Measurements from ENCODE around the gene HAUS3. TPM values are rescaled to one million over a fixed set of nuclear protein-coding genes. Genes with fewer than 3 reads are reported as not detected.

The HAUS3 gene
- total and polyA plus RNA-seq, 8 donors: 5.5 to 37.4 (median 8.9) TPM

GRCh38 chr4:2273657-2274319, 31.9 kb upstream of the HAUS3 start:
- intact Hi-C loops (cut with DNase I; ENCODE audit: low total_unique reads): no loop called here
- DNase-seq: no peak
- Histone ChIP-seq H3K36me3 (peaks cover 0 to 35% (median 18%) of the 10 kb centered on the region in 4 donors), H3K4me1 (no peaks in the 10 kb centered on the region), H3K9me3 (no peaks in the 10 kb centered on the region), H3K4me3 (no peak overlapping the region), H3K27ac (no peak overlapping the region), H3K27me3 (no peaks in the 10 kb centered on the region)
- WGBS, 5 donors: 75 to 87% (median 78%) methylated on average over 17 to 24 of the region's 24 CpGs
- no peak for TF ChIP-seq EP300 (IDR thresholded peaks at IDR 0.05)
- TF ChIP-seq POLR2A (IDR thresholded peaks at IDR 0.05): no peak
- TF ChIP-seq POLR2AphosphoS5 (IDR thresholded peaks at IDR 0.05): no peak

- intact Hi-C loops (cut with DNase I; ENCODE audit: low total_unique reads): no loop called here
- no peak for DNase-seq
- Histone ChIP-seq H3K27ac (no peak overlapping the region), H3K4me3 (no peak overlapping the region), H3K27me3 (no peaks in the 10 kb centered on the region), H3K9me3 (no peaks in the 10 kb centered on the region), H3K4me1 (no peaks in the 10 kb centered on the region), H3K36me3 (peaks cover 0 to 35% (median 19%) of the 10 kb centered on the region in 4 donors)
- no peak for TF ChIP-seq POLR2AphosphoS5 (IDR thresholded peaks at IDR 0.05)
- no peak for TF ChIP-seq EP300 (IDR thresholded peaks at IDR 0.05)
- no peak for TF ChIP-seq CTCF (IDR thresholded peaks at IDR 0.05)
- TF ChIP-seq POLR2A (IDR thresholded peaks at IDR 0.05): no peak
- WGBS, 5 donors: 81 to 87% (median 84%) methylated on average over 15 of the region's 15 CpGs
Observed at GRCh38 chr4:2273221-2273620, 31.3 kb upstream of the HAUS3 start.

GRCh38 chr4:2272828-2273120, 30.9 kb upstream of the HAUS3 start:
- H3K27ac ChIP-seq: no peak overlapping the region
- intact Hi-C loops (cut with DNase I; ENCODE audit: low total_unique reads): no loop called here
- H3K4me3 ChIP-seq: no peak overlapping the region
- H3K27me3 ChIP-seq: no peaks in the 10 kb centered on the region
- H3K36me3 ChIP-seq: peaks cover 0 to 35% (median 19%) of the 10 kb centered on the region in 4 donors
- no peak for TF ChIP-seq POLR2AphosphoS5 (IDR thresholded peaks at IDR 0.05)
- TF ChIP-seq CTCF (IDR thresholded peaks at IDR 0.05): no peak
- TF ChIP-seq POLR2A (IDR thresholded peaks at IDR 0.05): no peak
- no peak for TF ChIP-seq EP300 (IDR thresholded peaks at IDR 0.05)
- WGBS, 5 donors: 60 to 86% (median 82%) methylated on average over 2 to 6 of the region's 6 CpGs
- no peak for DNase-seq
- H3K4me1 ChIP-seq: no peaks in the 10 kb centered on the region
- no peaks in the 10 kb centered on the region for H3K9me3 ChIP-seq

GRCh38 chr4:2272026-2272827, 30.3 kb upstream of the HAUS3 start:
- no peak overlapping the region for H3K27ac ChIP-seq
- no peak for DNase-seq
- intact Hi-C loops (cut with DNase I; ENCODE audit: low total_unique reads): no loop called here
- H3K9me3 ChIP-seq: no peaks in the 10 kb centered on the region
- no peak overlapping the region for H3K4me3 ChIP-seq
- peaks cover 0 to 4% (median under 1%) of the 10 kb centered on the region in 4 donors for H3K4me1 ChIP-seq
- peaks cover 0 to 35% (median 19%) of the 10 kb centered on the region in 4 donors for H3K36me3 ChIP-seq
- no peaks in the 10 kb centered on the region for H3K27me3 ChIP-seq
- TF ChIP-seq POLR2A (IDR thresholded peaks at IDR 0.05) (no peak), CTCF (IDR thresholded peaks at IDR 0.05) (no peak), POLR2AphosphoS5 (IDR thresholded peaks at IDR 0.05) (no peak), EP300 (IDR thresholded peaks at IDR 0.05) (no peak)
- WGBS, 5 donors: 91 to 93% (median 91%) methylated on average over 14 to 25 of the region's 25 CpGs
